NCI-H69 (cell line): Measurements from ENCODE around the gene TEX2.
"Not testable (repeated sequence)": the region's sequence is repeated elsewhere in the genome, so short reads cannot be mapped to it uniquely, and the experiment has no call there.

Source experiments
- DNase-seq: peaks from one replicate; lab custom pipeline; 2025; lab: John Stamatoyannopoulos, UW

The TEX2 gene

GRCh38 chr17:64212122-64212521, 50.9 kb downstream of the TEX2 start:
- no peak for DNase-seq

- no peak for DNase-seq
These were observed 53.1 kb downstream of the TEX2 start for GRCh38 chr17:64209983-64210382.

GRCh38 chr17:64209356-64209941, 53.6 kb downstream of the TEX2 start:
- DNase-seq = peak; percentile 21

GRCh38 chr17:64208656-64209055, 54.4 kb downstream of the TEX2 start:
- not testable (repeated sequence) for DNase-seq

GRCh38 chr17:64205804-64206203, 57.3 kb downstream of the TEX2 start:
- DNase-seq = no peak

GRCh38 chr17:64203630-64204029, 59.4 kb downstream of the TEX2 start:
- no peak for DNase-seq

- DNase-seq = no peak
These were observed 60.2 kb downstream of the TEX2 start for GRCh38 chr17:64202683-64203344.

GRCh38 chr17:64200080-64201032, 62.7 kb downstream of the TEX2 start:
- peak; percentile 32 for DNase-seq

- no peak for DNase-seq
These were observed 64.5 kb downstream of the TEX2 start for GRCh38 chr17:64198331-64199090.

GRCh38 chr17:64196601-64197000, 66.5 kb downstream of the TEX2 start:
- DNase-seq = no peak

- DNase-seq = no peak
These were observed 69.5 kb downstream of the TEX2 start for GRCh38 chr17:64193561-64193960.

- no peak for DNase-seq
These were observed 70.5 kb downstream of the TEX2 start for GRCh38 chr17:64192589-64192988.

- peak; percentile 39 for DNase-seq
These were observed 72.6 kb downstream of the TEX2 start for GRCh38 chr17:64190472-64190871.

GRCh38 chr17:64188088-64188487, 75.0 kb downstream of the TEX2 start:
- DNase-seq = no peak

GRCh38 chr17:64187093-64187895, 75.8 kb downstream of the TEX2 start:
- no peak for DNase-seq

- no peak for DNase-seq
These were observed 76.6 kb downstream of the TEX2 start for GRCh38 chr17:64186171-64187092.

GRCh38 chr17:64185557-64185956, 77.5 kb downstream of the TEX2 start:
- DNase-seq = peak; percentile 6

GRCh38 chr17:64185101-64185500, 78.0 kb downstream of the TEX2 start:
- no peak for DNase-seq

- DNase-seq = no peak
These were observed 79.2 kb downstream of the TEX2 start for GRCh38 chr17:64183815-64184214.
